ENCODE data around the gene CCDC182.

The CCDC182 gene

GRCh38 chr17:57706761-57707160 lies 38.3 kb downstream of the CCDC182 start:
- H3K79me1 ChIP-seq (ENCODE audit: low read depth, low read length), result no peaks in the 10 kb centered on the region
- H3K14ac ChIP-seq (ENCODE audit: low read length), result no peak overlapping the region
- no peak overlapping the region for H2AK5ac ChIP-seq (ENCODE audit: low read depth, low read length)
- no peaks in the 10 kb centered on the region for H3K36me3 ChIP-seq (replicated peaks in 1 of 2; ENCODE audit: control insufficient read depth in 2 of 2, insufficient read depth in 2 of 2, low read length in 2 of 2)
- no peaks in the 10 kb centered on the region for H3K27me3 ChIP-seq (ENCODE audit: control insufficient read depth in 3 of 3, insufficient read depth in 3 of 3, low read depth in 1 of 3, low read length in 3 of 3)
- WGBS, 2 donors (ENCODE audit: extremely low coverage in 2 of 2, insufficient read length in 2 of 2, insufficient replicate concordance in 1 of 2), result no CpG with 5 or more reads among the region's 9 CpGs
- no peak overlapping the region for H3K4ac ChIP-seq (ENCODE audit: low read length)
- peak overlapping the region; percentile 14 for H2BK5ac ChIP-seq (ENCODE audit: low read length)
- H2AFZ ChIP-seq (ENCODE audit: low read length), result no peak overlapping the region
- H2BK120ac ChIP-seq (ENCODE audit: low read depth, low read length), result no peak overlapping the region
- H3K9me3 ChIP-seq (replicated peaks in 1 of 2; ENCODE audit: control insufficient read depth in 2 of 2, insufficient read depth in 1 of 2, low read depth in 1 of 2, low read length in 2 of 2), result no peaks in the 10 kb centered on the region
- no peak overlapping the region for H3K4me3 ChIP-seq (ENCODE audit: low read length in 2 of 2)
- no peak overlapping the region for H4K8ac ChIP-seq (ENCODE audit: low read depth, low read length)
- DNase-seq (ENCODE audit: low spot score), result no peak
- no peak overlapping the region for H3K9ac ChIP-seq (ENCODE audit: low read depth, low read length, poor library complexity)
- no peak overlapping the region for H3K4me2 ChIP-seq (ENCODE audit: insufficient read depth, low read length, poor library complexity, severe bottlenecking)
- H2BK12ac ChIP-seq (ENCODE audit: low read length), result no peak overlapping the region
- H3K27ac ChIP-seq (replicated peaks; ENCODE audit: low read length), result no peak overlapping the region
- no peak overlapping the region for H4K91ac ChIP-seq (ENCODE audit: low read depth, low read length, poor library complexity)
- no peak overlapping the region for H2BK15ac ChIP-seq (ENCODE audit: low read length)
- peaks cover 16 to 17% of the 10 kb centered on the region in 2 donors for H3K4me1 ChIP-seq (ENCODE audit: control insufficient read depth in 2 of 2, insufficient read depth in 1 of 2, low read depth in 1 of 2, low read length in 2 of 2)
- peak overlapping the region; percentile 36 for H3K18ac ChIP-seq (ENCODE audit: low read length)
- no peak overlapping the region for H3K23ac ChIP-seq (ENCODE audit: low read depth, low read length, poor library complexity)

- Histone ChIP-seq H3K27me3 (ENCODE audit: control insufficient read depth in 3 of 3, insufficient read depth in 3 of 3, low read depth in 1 of 3, low read length in 3 of 3) (no peaks in the 10 kb centered on the region), H3K23ac (ENCODE audit: low read depth, low read length, poor library complexity) (no peak overlapping the region), H3K14ac (ENCODE audit: low read length) (no peak overlapping the region), H2BK12ac (ENCODE audit: low read length) (no peak overlapping the region), H3K9ac (ENCODE audit: low read depth, low read length, poor library complexity) (no peak overlapping the region), H3K4me1 (ENCODE audit: control insufficient read depth in 2 of 2, insufficient read depth in 1 of 2, low read depth in 1 of 2, low read length in 2 of 2) (peaks cover 16 to 17% of the 10 kb centered on the region in 2 donors), H2BK15ac (ENCODE audit: low read length) (no peak overlapping the region), H3K27ac (replicated peaks; ENCODE audit: low read length) (no peak overlapping the region), H3K79me1 (ENCODE audit: low read depth, low read length) (no peaks in the 10 kb centered on the region), H4K91ac (ENCODE audit: low read depth, low read length, poor library complexity) (no peak overlapping the region), H2BK5ac (ENCODE audit: low read length) (no peak overlapping the region), H2BK120ac (ENCODE audit: low read depth, low read length) (no peak overlapping the region), H3K9me3 (replicated peaks in 1 of 2; ENCODE audit: control insufficient read depth in 2 of 2, insufficient read depth in 1 of 2, low read depth in 1 of 2, low read length in 2 of 2) (no peaks in the 10 kb centered on the region), H3K18ac (ENCODE audit: low read length) (peak overlapping the region; percentile 23), H4K8ac (ENCODE audit: low read depth, low read length) (no peak overlapping the region), H3K4me3 (ENCODE audit: low read length in 2 of 2) (no peak overlapping the region), H2AFZ (ENCODE audit: low read length) (no peak overlapping the region), H3K36me3 (replicated peaks in 1 of 2; ENCODE audit: control insufficient read depth in 2 of 2, insufficient read depth in 2 of 2, low read length in 2 of 2) (no peaks in the 10 kb centered on the region), H3K4ac (ENCODE audit: low read length) (no peak overlapping the region), H3K4me2 (ENCODE audit: insufficient read depth, low read length, poor library complexity, severe bottlenecking) (no peak overlapping the region), H2AK5ac (ENCODE audit: low read depth, low read length) (no peak overlapping the region)
- DNase-seq (ENCODE audit: low spot score), result no peak
- 95 to 100% methylated on average over 1 to 3 of the region's 12 CpGs for WGBS, 2 donors (ENCODE audit: extremely low coverage in 2 of 2, insufficient read length in 2 of 2, insufficient replicate concordance in 1 of 2)
Observed at GRCh38 chr17:57705921-57706695, 39.0 kb downstream of the CCDC182 start.

DNA sequence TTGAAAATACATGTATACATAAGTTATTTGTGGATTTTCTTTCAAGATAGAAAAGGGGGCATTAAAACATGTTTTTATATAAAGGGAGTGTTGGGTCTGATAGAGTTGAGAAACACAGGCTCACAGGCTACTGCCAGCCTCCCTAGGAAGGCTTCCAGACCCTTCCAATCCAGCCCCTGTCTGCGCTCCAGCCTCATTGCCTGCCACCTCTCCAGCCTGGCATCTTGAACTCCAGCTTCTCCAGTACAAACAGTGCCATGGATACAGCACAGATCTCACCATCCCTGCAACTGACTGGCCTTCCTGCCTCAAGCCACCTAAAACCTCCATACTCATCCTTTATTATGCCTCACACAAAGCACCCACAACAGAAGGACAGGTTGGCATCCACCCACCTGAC lies 40.7 kb downstream of the CCDC182 start:
- WGBS, 2 donors (ENCODE audit: extremely low coverage in 2 of 2, insufficient read length in 2 of 2, insufficient replicate concordance in 1 of 2), result no CpG with 5 or more reads among the region's 1 CpG
- H3K27me3 ChIP-seq (ENCODE audit: control insufficient read depth in 3 of 3, insufficient read depth in 3 of 3, low read depth in 1 of 3, low read length in 3 of 3), result no peaks in the 10 kb centered on the region

DNA sequence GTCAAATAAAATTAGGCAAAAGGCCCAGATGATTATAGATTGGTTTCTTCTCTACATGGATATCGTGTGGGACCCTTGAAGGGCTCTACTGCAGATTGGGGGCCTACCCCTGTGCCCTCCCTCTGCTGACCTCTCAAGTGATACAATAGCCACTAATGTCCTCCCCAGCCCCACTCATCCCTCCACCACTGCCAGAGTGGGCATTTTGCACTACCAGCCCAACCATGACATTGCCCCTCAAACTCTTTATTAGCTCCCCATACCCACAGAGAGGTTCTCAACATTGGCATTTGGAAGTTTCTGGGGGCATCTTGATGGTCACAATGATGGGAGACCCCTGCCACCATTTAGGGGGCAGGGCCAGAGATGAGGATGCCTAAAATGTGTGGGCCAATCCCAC lies 41.8 kb downstream of the CCDC182 start:
- no peak for DNase-seq (ENCODE audit: low spot score)
- H2BK120ac ChIP-seq (ENCODE audit: low read depth, low read length), result no peak overlapping the region
- WGBS, 2 donors (ENCODE audit: extremely low coverage in 2 of 2, insufficient read length in 2 of 2, insufficient replicate concordance in 1 of 2), result no CpG with 5 or more reads among the region's 1 CpG
- H3K4ac ChIP-seq (ENCODE audit: low read length), result no peak overlapping the region
- no peaks in the 10 kb centered on the region for H3K27me3 ChIP-seq (ENCODE audit: control insufficient read depth in 3 of 3, insufficient read depth in 3 of 3, low read depth in 1 of 3, low read length in 3 of 3)
- no peak overlapping the region for H2AFZ ChIP-seq (ENCODE audit: low read length)
- no peak overlapping the region for H4K91ac ChIP-seq (ENCODE audit: low read depth, low read length, poor library complexity)
- no peak overlapping the region for H3K23ac ChIP-seq (ENCODE audit: low read depth, low read length, poor library complexity)
- no peaks in the 10 kb centered on the region for H3K36me3 ChIP-seq (replicated peaks in 1 of 2; ENCODE audit: control insufficient read depth in 2 of 2, insufficient read depth in 2 of 2, low read length in 2 of 2)
- no peak overlapping the region for H4K8ac ChIP-seq (ENCODE audit: low read depth, low read length)
- no peak overlapping the region for H2BK5ac ChIP-seq (ENCODE audit: low read length)
- no peak overlapping the region for H3K4me3 ChIP-seq (ENCODE audit: low read length in 2 of 2)
- H3K79me1 ChIP-seq (ENCODE audit: low read depth, low read length), result no peaks in the 10 kb centered on the region
- H3K27ac ChIP-seq (replicated peaks; ENCODE audit: low read length), result no peak overlapping the region
- H3K18ac ChIP-seq (ENCODE audit: low read length), result no peak overlapping the region
- H3K4me1 ChIP-seq (ENCODE audit: control insufficient read depth in 2 of 2, insufficient read depth in 1 of 2, low read depth in 1 of 2, low read length in 2 of 2), result peaks cover 17 to 19% of the 10 kb centered on the region in 2 donors
- no peak overlapping the region for H2AK5ac ChIP-seq (ENCODE audit: low read depth, low read length)
- no peak overlapping the region for H2BK12ac ChIP-seq (ENCODE audit: low read length)
- H3K9ac ChIP-seq (ENCODE audit: low read depth, low read length, poor library complexity), result no peak overlapping the region
- H2BK15ac ChIP-seq (ENCODE audit: low read length), result no peak overlapping the region
- H3K4me2 ChIP-seq (ENCODE audit: insufficient read depth, low read length, poor library complexity, severe bottlenecking), result no peak overlapping the region
- H3K9me3 ChIP-seq (replicated peaks in 1 of 2; ENCODE audit: control insufficient read depth in 2 of 2, insufficient read depth in 1 of 2, low read depth in 1 of 2, low read length in 2 of 2), result no peaks in the 10 kb centered on the region
- H3K14ac ChIP-seq (ENCODE audit: low read length), result no peak overlapping the region

More for the DNA sequence above, 40.7 kb downstream of the CCDC182 start:
- Histone ChIP-seq H3K23ac (ENCODE audit: low read depth, low read length, poor library complexity) (no peak overlapping the region), H3K4me3 (ENCODE audit: low read length in 2 of 2) (no peak overlapping the region), H3K4me1 (ENCODE audit: control insufficient read depth in 2 of 2, insufficient read depth in 1 of 2, low read depth in 1 of 2, low read length in 2 of 2) (peaks cover 17 to 18% of the 10 kb centered on the region in 2 donors), H3K18ac (ENCODE audit: low read length) (no peak overlapping the region), H2BK12ac (ENCODE audit: low read length) (no peak overlapping the region), H2BK120ac (ENCODE audit: low read depth, low read length) (no peak overlapping the region), H3K36me3 (replicated peaks in 1 of 2; ENCODE audit: control insufficient read depth in 2 of 2, insufficient read depth in 2 of 2, low read length in 2 of 2) (no peaks in the 10 kb centered on the region), H3K27ac (replicated peaks; ENCODE audit: low read length) (no peak overlapping the region), H2AFZ (ENCODE audit: low read length) (no peak overlapping the region), H2BK15ac (ENCODE audit: low read length) (no peak overlapping the region), H3K4ac (ENCODE audit: low read length) (no peak overlapping the region), H3K9ac (ENCODE audit: low read depth, low read length, poor library complexity) (no peak overlapping the region), H4K8ac (ENCODE audit: low read depth, low read length) (no peak overlapping the region), H2AK5ac (ENCODE audit: low read depth, low read length) (no peak overlapping the region), H3K4me2 (ENCODE audit: insufficient read depth, low read length, poor library complexity, severe bottlenecking) (no peak overlapping the region), H3K14ac (ENCODE audit: low read length) (no peak overlapping the region), H3K79me1 (ENCODE audit: low read depth, low read length) (no peaks in the 10 kb centered on the region), H2BK5ac (ENCODE audit: low read length) (no peak overlapping the region), H3K9me3 (replicated peaks in 1 of 2; ENCODE audit: control insufficient read depth in 2 of 2, insufficient read depth in 1 of 2, low read depth in 1 of 2, low read length in 2 of 2) (no peaks in the 10 kb centered on the region), H4K91ac (ENCODE audit: low read depth, low read length, poor library complexity) (no peak overlapping the region)
- no peak for DNase-seq (ENCODE audit: low spot score)
